Measurements from ENCODE around the gene MYO10.

DNA sequence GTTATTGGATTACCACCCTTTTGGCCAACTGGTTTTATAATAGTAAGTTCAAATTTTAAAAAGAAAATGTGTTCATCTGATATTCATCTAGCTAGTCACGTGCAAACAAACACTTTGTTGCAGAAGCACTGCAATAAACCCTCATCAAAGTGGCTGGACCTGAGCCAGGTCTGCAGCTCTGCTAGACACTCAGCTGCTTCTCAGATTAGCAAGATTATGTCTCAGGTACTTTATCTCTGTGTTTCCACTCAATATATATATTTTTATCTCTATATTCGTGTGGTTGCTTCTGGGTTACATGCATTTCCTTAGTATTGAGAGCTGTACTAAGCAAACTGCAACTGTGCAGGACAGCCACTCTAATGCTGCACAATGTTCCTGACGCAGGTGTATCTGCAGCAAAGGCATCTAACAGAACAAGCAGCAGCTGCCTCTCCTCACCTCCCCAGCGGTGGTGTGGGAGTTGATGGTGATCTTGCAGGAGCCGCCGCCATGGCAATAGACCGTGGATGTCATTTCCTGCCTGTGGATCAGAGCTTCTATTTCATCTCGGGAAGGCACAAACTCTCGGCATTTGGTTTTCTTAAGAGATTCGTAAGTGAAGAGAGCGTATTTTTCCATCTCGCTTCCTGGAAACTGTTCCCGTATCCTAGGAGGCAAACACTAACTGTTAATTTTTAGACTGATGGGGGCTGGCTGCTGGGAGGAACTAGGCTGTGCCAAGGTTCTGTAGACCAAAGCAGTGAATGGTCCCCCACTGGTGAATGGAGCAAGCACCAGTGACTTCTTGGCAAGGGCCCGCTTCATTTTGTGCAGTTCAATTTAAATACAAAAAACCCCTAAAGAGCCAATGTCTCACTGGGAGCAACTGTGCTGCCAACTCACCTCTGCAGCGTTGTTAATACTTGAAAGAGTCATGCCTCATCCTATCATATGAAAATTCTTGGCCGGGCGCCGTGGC, 262.6 kb downstream of the MYO10 start:
- TF ChIP-seq, protein P1, sequence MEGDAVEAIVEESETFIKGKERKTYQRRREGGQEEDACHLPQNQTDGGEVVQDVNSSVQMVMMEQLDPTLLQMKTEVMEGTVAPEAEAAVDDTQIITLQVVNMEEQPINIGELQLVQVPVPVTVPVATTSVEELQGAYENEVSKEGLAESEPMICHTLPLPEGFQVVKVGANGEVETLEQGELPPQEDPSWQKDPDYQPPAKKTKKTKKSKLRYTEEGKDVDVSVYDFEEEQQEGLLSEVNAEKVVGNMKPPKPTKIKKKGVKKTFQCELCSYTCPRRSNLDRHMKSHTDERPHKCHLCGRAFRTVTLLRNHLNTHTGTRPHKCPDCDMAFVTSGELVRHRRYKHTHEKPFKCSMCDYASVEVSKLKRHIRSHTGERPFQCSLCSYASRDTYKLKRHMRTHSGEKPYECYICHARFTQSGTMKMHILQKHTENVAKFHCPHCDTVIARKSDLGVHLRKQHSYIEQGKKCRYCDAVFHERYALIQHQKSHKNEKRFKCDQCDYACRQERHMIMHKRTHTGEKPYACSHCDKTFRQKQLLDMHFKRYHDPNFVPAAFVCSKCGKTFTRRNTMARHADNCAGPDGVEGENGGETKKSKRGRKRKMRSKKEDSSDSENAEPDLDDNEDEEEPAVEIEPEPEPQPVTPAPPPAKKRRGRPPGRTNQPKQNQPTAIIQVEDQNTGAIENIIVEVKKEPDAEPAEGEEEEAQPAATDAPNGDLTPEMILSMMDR (conservative IDR thresholded peaks at IDR 0.05; ENCODE audit: low read length): no peak
- TF ChIP-seq EZH2phosphoT487 (IDR thresholded peaks at IDR 0.05; ENCODE audit: borderline replicate concordance, low read depth, low read length): no peak

Measured in OCI-LY7 (cell line).